Posterior vena cava (tissue), 2 donors: ENCODE results near the gene TMEM178B. TPM values are rescaled to one million over a fixed set of nuclear protein-coding genes. Genes with fewer than 3 reads are reported as not detected.
A peak's percentile ranks its signal among the peaks of the same experiment; 100 is the strongest.

Experiments used
- DNase-seq: peaks from one replicate; pipeline ENCODE4 v3.0.0-alpha.2; 2020; ENCODE audit warnings: low spot score
- intact Hi-C, 2 donors: fragments of 100-400 bp; cut with DNase I; formaldehyde crosslinking; loops; one replicate each; pipeline versions ENCODE4 v1.14.1 to v1.14.2; 2022 to 2023
- total RNA-seq, 2 donors: library from RNA; stranded (reverse); fragmentation: NEBNext Ultra II Directional; extraction: Animal tissue kit (Norgen Biotek cat#: 25700); gene quantifications; one replicate each; pipeline ENCODE4 v1.2.1, GENCODE V29; 2021
- donor health status: DM: yes; HTN: yes; CAD: no.
- donor health status: DM: yes; HTN: yes; CAD: no.

The TMEM178B gene
- total RNA-seq, 2 donors from 2014 or later = 1.00 to 1.2 TPM

GRCh38 chr7:141126107-141126506, 52.2 kb downstream of the TMEM178B start:
- intact Hi-C loops = no loop called here
- DNase-seq = no peak

GRCh38 chr7:141128506-141128905, 54.6 kb downstream of the TMEM178B start:
- intact Hi-C loops = no loop called here
- no peak for DNase-seq

DNA sequence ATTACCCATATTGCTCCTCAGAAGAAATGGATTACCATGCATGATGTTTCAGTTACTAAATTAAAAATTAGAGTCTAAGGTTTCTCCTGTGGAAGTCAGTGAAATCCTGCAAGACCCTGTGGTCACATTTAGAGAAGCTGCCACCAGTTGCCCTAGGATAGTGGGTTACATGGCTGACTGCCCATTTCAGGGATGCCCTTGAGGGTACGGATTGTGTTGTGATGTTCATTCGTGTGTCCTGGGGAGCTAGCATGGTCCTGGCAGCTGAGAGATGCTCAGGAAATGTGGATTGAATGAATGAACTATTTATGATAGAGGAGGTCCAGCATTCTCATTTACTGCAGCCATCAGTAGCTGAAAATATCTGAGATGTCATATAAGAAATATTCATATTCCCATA, 55.1 kb downstream of the TMEM178B start:
- DNase-seq = no peak
- intact Hi-C loops = no loop called here

- intact Hi-C loops = no loop called here
- DNase-seq = no peak
Observed at GRCh38 chr7:141132671-141133070, 58.8 kb downstream of the TMEM178B start.

DNA sequence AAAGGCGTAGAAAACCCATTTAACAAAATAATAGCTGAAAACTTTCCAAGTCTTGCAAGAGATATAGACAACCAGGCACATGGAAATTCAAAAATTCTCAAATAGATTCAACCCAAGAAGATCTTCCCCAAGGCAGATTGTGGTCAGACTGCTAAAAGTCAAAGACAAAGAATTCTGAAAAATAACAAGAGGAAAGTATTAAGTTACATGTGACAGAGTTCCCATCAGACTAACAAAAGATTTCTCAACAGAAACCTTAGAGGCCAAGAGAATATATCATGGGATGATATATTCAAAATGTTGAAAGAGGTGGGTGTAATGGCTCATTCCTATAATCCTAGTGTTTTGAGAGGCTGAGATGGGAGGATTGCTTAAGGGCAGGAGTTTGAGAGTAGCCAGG, 59.8 kb downstream of the TMEM178B start:
- intact Hi-C loops = no loop called here

DNA sequence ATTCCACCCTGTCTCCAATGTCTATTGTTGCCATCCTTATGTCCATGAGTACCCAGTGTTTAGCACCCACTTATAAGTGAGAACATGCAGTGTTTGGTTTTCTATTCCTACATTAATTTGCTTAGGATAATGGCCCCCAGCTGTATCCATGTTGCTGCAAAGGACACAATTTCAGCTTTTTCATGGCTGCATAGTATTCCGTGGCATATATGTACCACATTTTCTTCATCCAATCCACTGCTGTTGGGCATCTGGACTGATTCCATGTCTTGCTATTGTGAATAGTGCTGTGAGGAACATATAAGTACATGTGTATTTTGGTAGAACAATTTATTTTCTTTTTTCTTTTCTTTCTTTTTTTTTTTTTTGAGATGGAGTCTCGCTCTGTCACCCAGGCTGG, 68.2 kb downstream of the TMEM178B start:
- intact Hi-C loops = no loop called here

More for the DNA sequence above, 59.8 kb downstream of the TMEM178B start:
- no peak for DNase-seq

DNA sequence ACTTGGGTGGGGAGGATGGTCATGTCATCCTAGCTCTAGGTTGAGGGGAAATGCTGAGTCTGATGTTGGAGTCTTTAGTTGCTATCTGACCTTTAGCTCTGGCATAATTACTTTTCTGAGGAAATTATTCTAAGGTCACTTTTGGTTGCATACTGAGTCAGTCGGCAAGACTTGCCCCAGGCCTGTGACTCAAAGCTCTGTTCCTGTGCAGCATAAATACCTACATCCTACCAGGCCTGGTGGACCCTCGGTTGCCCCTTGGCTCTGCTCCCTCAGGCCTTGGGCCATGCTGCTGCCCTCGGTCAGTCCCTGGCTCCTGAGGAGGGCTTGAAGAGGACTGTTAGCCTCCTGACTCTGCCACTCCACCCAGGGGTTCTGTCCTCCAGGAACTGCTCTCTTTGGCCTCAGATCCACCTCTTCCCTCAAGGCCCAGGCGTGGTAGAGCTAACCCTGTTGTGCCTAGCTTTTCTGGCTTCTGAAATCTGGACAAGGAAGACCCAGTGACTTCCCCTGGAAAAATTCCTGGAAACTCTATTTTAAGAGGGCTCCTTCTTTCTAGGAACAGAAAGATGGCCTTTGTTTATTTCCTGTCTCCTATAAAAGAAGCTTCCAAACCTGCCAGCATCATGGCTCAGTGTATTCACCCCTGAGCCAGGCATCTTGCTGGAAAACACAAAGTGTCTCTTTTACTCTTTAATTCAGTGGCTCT, 71.2 kb downstream of the TMEM178B start:
- intact Hi-C loops = no loop called here
- DNase-seq = no peak

More for the DNA sequence above, 68.2 kb downstream of the TMEM178B start:
- no peak for DNase-seq

GRCh38 chr7:141145630-141145982, 71.7 kb downstream of the TMEM178B start:
- intact Hi-C loops = no loop called here

DNA sequence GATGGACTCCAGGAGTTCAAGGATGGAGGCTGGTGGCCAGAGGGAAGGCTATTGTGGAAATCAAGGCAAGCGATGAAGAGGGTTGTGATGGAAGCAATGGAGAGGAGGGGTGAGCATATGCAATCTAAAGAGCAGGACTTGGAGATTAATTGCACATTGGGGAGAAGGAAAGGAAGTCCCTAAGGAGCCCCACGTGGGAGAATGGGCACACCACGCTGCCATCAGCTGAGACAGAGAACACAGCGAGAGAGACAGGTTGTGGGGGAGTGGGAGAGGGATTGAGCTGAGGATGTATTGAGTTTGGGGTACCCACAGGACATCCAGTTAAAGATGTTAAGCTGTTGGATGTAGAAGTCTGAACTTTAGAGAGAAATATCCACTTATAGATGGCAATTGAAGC, 73.6 kb downstream of the TMEM178B start:
- intact Hi-C loops = no loop called here
- no peak for DNase-seq

More at GRCh38 chr7:141145630-141145982, 71.7 kb downstream of the TMEM178B start:
- DNase-seq = no peak

DNA sequence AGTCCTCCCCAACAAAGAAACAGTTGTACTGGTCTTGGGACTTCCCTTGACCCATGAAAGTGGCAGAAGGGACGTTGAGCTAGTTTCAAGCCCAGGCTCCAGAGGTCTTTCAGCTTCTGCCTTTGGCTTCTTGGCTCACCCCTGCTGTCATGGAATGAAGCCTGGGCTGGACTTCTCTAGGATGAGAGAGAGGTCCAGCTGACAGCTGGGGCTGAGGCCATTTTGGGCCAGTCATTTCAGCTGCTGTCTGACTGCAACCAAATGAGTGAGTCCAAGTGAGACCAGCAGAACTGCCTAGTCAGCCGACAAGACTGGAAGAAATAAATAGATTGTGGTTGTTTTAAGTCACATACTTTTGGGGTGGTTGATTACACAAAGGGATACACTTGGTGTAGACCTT, 76.6 kb downstream of the TMEM178B start:
- intact Hi-C loops = no loop called here
- no peak for DNase-seq

- intact Hi-C loops = no loop called here
Observed at GRCh38 chr7:141151746-141152145, 77.9 kb downstream of the TMEM178B start.

GRCh38 chr7:141153231-141153630, 79.4 kb downstream of the TMEM178B start:
- intact Hi-C loops = no loop called here

More at GRCh38 chr7:141151746-141152145, 77.9 kb downstream of the TMEM178B start:
- no peak for DNase-seq

GRCh38 chr7:141154131-141154732, 80.4 kb downstream of the TMEM178B start:
- intact Hi-C loops = no loop called here
- DNase-seq = no peak

More at GRCh38 chr7:141153231-141153630, 79.4 kb downstream of the TMEM178B start:
- DNase-seq = no peak

- intact Hi-C loops = no loop called here
- no peak for DNase-seq
Observed at GRCh38 chr7:141156407-141156806, 82.5 kb downstream of the TMEM178B start.

DNA sequence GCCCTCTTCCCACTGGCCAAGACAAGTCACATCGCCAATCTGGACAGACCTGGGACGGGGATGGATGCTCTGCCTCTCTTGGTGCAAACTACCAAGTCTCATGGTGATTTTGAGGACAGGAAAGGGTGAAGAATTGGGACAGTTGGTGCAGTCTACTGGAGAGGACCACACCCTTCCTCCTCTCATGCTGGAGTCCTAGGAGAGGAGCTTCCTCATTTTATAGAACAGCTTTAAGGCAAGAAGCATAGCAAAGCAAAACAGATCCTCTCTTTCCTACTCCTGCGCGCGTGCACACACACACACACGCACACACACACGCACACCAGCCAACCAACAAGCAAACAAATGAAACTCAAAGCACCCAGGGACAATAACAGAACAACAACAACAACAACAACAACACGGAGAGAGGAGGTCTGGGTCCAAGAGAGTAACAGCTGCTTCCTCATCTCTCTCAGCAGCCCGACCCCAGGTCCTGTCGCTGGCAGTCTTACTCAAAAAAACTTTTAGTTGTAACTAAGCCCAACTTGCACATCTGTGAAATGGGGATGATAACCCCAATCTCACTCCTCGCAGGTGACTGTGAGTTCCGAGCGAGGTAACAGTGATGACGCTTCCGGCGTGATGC, 83.4 kb downstream of the TMEM178B start:
- intact Hi-C loops = no loop called here

GRCh38 chr7:141158561-141158960, 84.7 kb downstream of the TMEM178B start:
- peak; percentile 86 for DNase-seq
- intact Hi-C loops = no loop called here

More for the DNA sequence above, 83.4 kb downstream of the TMEM178B start:
- DNase-seq = no peak

DNA sequence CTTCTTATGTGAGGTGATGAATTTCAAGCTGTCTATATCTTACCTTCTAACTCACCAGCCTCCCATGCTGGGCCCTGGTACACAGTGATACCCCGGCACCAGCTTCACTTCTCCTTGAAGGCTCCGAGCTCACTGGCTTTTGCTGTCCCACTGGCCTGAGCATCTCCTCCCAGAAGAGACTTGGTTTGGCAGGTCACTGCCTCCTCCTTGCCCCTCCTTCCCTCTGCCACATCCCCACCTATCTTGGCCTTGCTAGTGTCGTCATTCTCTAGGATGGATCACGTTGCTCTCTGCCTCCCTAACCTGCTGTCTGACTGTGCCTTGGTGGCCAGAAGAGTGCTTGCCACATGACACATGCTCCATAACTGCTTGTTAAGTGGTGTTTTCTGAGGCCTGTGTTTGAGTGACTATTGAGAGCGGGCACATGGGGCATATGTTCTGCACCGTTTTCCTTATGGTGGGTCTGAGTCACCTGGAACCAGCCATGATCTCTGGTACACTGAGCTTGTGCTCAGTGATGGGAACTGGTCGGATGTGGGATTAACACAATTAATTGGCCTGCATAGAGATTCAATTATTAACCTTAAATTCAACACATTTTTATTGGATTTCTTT, 86.5 kb downstream of the TMEM178B start:
- DNase-seq = no peak
- intact Hi-C loops = no loop called here

- intact Hi-C loops = no loop called here
- no peak for DNase-seq
Observed at GRCh38 chr7:141161550-141162535, 88.0 kb downstream of the TMEM178B start.

- no peak for DNase-seq
- intact Hi-C loops = no loop called here
Observed at GRCh38 chr7:141165521-141165920, 91.7 kb downstream of the TMEM178B start.
